Natural killer cell treated with Interleukin-12 subunit alpha and Interleukin-12 subunit beta and Interleukin-15 and Interleukin-18, amount 100 ng/mL, for 72 hours (primary cell): ENCODE measurements around the gene HEATR5B. TPM values are rescaled to one million over a fixed set of nuclear protein-coding genes. Genes with fewer than 3 reads are reported as not detected.
"Not testable (repeated sequence)": the region's sequence is repeated elsewhere in the genome, so short reads cannot be mapped to it uniquely, and the experiment has no call there.

Experiments
- ATAC-seq, 2 donors: fragments of 150-1000 bp; cut with Tn5 transposase in 1 of 2; sonication (Bioruptor Pico), chemical (Tn5 transposase) in 1 of 2; 2 replicates each; pipeline ENCODE4 v1.10.0; 2021
- DNase-seq: peaks from one replicate; pipeline ENCODE4 v3.0.0; 2022; ENCODE audit warnings: low spot score
- H3K27ac Mint-ChIP-seq, 2 donors: 1 replicate in 1 of 2; 2 replicates in 1 of 2; pipeline ENCODE4 v1.8.0; 2022; ENCODE audit warnings: mixed read lengths in 2 of 2, mild to moderate bottlenecking in 1 of 2, moderate library complexity in 1 of 2
- H3K27me3 Mint-ChIP-seq, 2 donors: 1 replicate in 1 of 2; 2 replicates in 1 of 2; pipeline ENCODE4 v1.8.0; 2022; ENCODE audit warnings: mixed read lengths in 2 of 2
- H3K36me3 Mint-ChIP-seq: one replicate; pipeline ENCODE4 v1.8.0; 2022; ENCODE audit warnings: mixed read lengths
- H3K4me1 Mint-ChIP-seq, 2 donors: 1 replicate in 1 of 2; 2 replicates in 1 of 2; pipeline ENCODE4 v1.8.0; 2022; ENCODE audit warnings: low read depth in 2 of 2, mixed read lengths in 2 of 2, mild to moderate bottlenecking in 1 of 2
- H3K4me3 Mint-ChIP-seq: one replicate; pipeline ENCODE4 v1.8.0; 2022; ENCODE audit warnings: mixed read lengths
- H3K9me3 Mint-ChIP-seq: 2 replicates; pipeline ENCODE4 v1.8.0; 2022; ENCODE audit warnings: mixed read lengths
- total RNA-seq, 2 donors: library from RNA; stranded (reverse); gene quantifications; one replicate each; pipeline ENCODE4 v1.2.3, GENCODE V29; 2022

HEATR5B gene
- total RNA-seq, 2 donors from 2014 or later: 23.3 to 27.3 TPM

- H3K9me3 Mint-ChIP-seq: no peaks in the 10 kb centered on the region
- H3K4me1 Mint-ChIP-seq: peaks cover 70 to 81% of the 10 kb centered on the region in 2 donors
- ATAC-seq (no peak), DNase-seq (no peak)
- H3K27me3 Mint-ChIP-seq: no peaks in the 10 kb centered on the region
- H3K27ac Mint-ChIP-seq: no peak overlapping the region
- H3K36me3 Mint-ChIP-seq: no peaks in the 10 kb centered on the region
- H3K4me3 Mint-ChIP-seq: no peak overlapping the region
Measured at GRCh38 chr2:36963106-36963505, 121.1 kb downstream of the HEATR5B start.

- Mint-ChIP-seq H3K9me3 (no peaks in the 10 kb centered on the region), H3K4me1 (peaks cover 62 to 69% of the 10 kb centered on the region in 2 donors), H3K36me3 (no peaks in the 10 kb centered on the region), H3K4me3 (no peak overlapping the region), H3K27ac (no peak overlapping the region), H3K27me3 (no peaks in the 10 kb centered on the region)
- ATAC-seq: no peak
- DNase-seq: no peak
Measured at GRCh38 chr2:36960773-36961172, 123.4 kb downstream of the HEATR5B start.

- H3K36me3 Mint-ChIP-seq: no peaks in the 10 kb centered on the region
- no peak overlapping the region for H3K27ac Mint-ChIP-seq
- no peak overlapping the region for H3K4me3 Mint-ChIP-seq
- H3K27me3 Mint-ChIP-seq: no peaks in the 10 kb centered on the region
- no peaks in the 10 kb centered on the region for H3K9me3 Mint-ChIP-seq
- H3K4me1 Mint-ChIP-seq: peaks cover 61 to 68% of the 10 kb centered on the region in 2 donors
- no peak for ATAC-seq
- no peak for DNase-seq
Measured at GRCh38 chr2:36960005-36960675, 124.0 kb downstream of the HEATR5B start.

- no peak for DNase-seq
- Mint-ChIP-seq H3K36me3 (no peaks in the 10 kb centered on the region), H3K4me1 (peaks cover 36 to 42% of the 10 kb centered on the region in 2 donors), H3K27ac (peak overlapping the region in 1 of 2 donors; percentile 3), H3K9me3 (no peaks in the 10 kb centered on the region), H3K4me3 (no peak overlapping the region), H3K27me3 (no peaks in the 10 kb centered on the region)
- no peak for ATAC-seq
Measured at GRCh38 chr2:36954977-36955607, 129.1 kb downstream of the HEATR5B start.

- H3K27me3 Mint-ChIP-seq: no peaks in the 10 kb centered on the region
- H3K9me3 Mint-ChIP-seq: no peaks in the 10 kb centered on the region
- no peak overlapping the region for H3K4me3 Mint-ChIP-seq
- H3K36me3 Mint-ChIP-seq: no peaks in the 10 kb centered on the region
- no peak for DNase-seq
- H3K27ac Mint-ChIP-seq: no peak overlapping the region
- H3K4me1 Mint-ChIP-seq: peaks cover 33 to 36% of the 10 kb centered on the region in 2 donors
- no peak for ATAC-seq
Measured at GRCh38 chr2:36952748-36953197, 131.4 kb downstream of the HEATR5B start.

GRCh38 chr2:36951574-36951973 lies 132.6 kb downstream of the HEATR5B start:
- Mint-ChIP-seq H3K4me3 (no peak overlapping the region), H3K27me3 (no peaks in the 10 kb centered on the region), H3K27ac (no peak overlapping the region), H3K36me3 (no peaks in the 10 kb centered on the region), H3K4me1 (peaks cover 33 to 36% of the 10 kb centered on the region in 2 donors), H3K9me3 (no peaks in the 10 kb centered on the region)
- ATAC-seq (peak; percentile 60 to 72), DNase-seq (no peak)

GRCh38 chr2:36951027-36951518 lies 133.1 kb downstream of the HEATR5B start:
- Mint-ChIP-seq H3K27me3 (no peaks in the 10 kb centered on the region), H3K4me1 (peaks cover 33% of the 10 kb centered on the region in 2 donors), H3K4me3 (no peak overlapping the region), H3K27ac (no peak overlapping the region), H3K9me3 (no peaks in the 10 kb centered on the region), H3K36me3 (no peaks in the 10 kb centered on the region)
- no peak for DNase-seq
- no peak for ATAC-seq

- Mint-ChIP-seq H3K27me3 (no peaks in the 10 kb centered on the region), H3K36me3 (no peaks in the 10 kb centered on the region), H3K9me3 (no peaks in the 10 kb centered on the region), H3K4me1 (peaks cover 27 to 28% of the 10 kb centered on the region in 2 donors), H3K4me3 (no peak overlapping the region), H3K27ac (no peak overlapping the region)
- ATAC-seq (no peak), DNase-seq (no peak)
Measured at GRCh38 chr2:36949845-36950244, 134.3 kb downstream of the HEATR5B start.

GRCh38 chr2:36945240-36945639 lies 138.9 kb downstream of the HEATR5B start:
- not testable (repeated sequence) for DNase-seq, H3K27ac Mint-ChIP-seq, H3K9me3 Mint-ChIP-seq, H3K36me3 Mint-ChIP-seq, ATAC-seq, H3K27me3 Mint-ChIP-seq, H3K4me3 Mint-ChIP-seq
- H3K4me1 Mint-ChIP-seq: peaks cover 10 to 19% of the 10 kb centered on the region in 2 donors

GRCh38 chr2:36941867-36942266 lies 142.3 kb downstream of the HEATR5B start:
- Mint-ChIP-seq H3K4me3 (no peak overlapping the region), H3K27me3 (no peaks in the 10 kb centered on the region), H3K9me3 (no peaks in the 10 kb centered on the region), H3K27ac (no peak overlapping the region), H3K36me3 (no peaks in the 10 kb centered on the region), H3K4me1 (peaks cover 0 to 7% of the 10 kb centered on the region in 2 donors)
- DNase-seq: no peak
- no peak for ATAC-seq

GRCh38 chr2:36936526-36936925 lies 147.6 kb downstream of the HEATR5B start:
- not testable (repeated sequence) for DNase-seq, H3K9me3 Mint-ChIP-seq, H3K4me3 Mint-ChIP-seq, ATAC-seq, H3K36me3 Mint-ChIP-seq, H3K27ac Mint-ChIP-seq, H3K27me3 Mint-ChIP-seq
- peaks cover 5 to 16% of the 10 kb centered on the region in 2 donors for H3K4me1 Mint-ChIP-seq

GRCh38 chr2:36931688-36932087 lies 152.5 kb downstream of the HEATR5B start:
- not testable (repeated sequence) for ATAC-seq, H3K36me3 Mint-ChIP-seq, DNase-seq, H3K4me3 Mint-ChIP-seq, H3K27me3 Mint-ChIP-seq, H3K9me3 Mint-ChIP-seq
- Mint-ChIP-seq H3K4me1 (peaks cover 15 to 17% of the 10 kb centered on the region in 2 donors), H3K27ac (peak overlapping the region in 1 of 2 donors; percentile 40)
